Measurements from ENCODE around the gene CHAF1B. TPM values are rescaled to one million over a fixed set of nuclear protein-coding genes. Genes with fewer than 3 reads are reported as not detected.
A peak's percentile ranks its signal among the peaks of the same experiment; 100 is the strongest.

CHAF1B gene
- total and polyA plus RNA-seq, 3 donors from 2014 or later = 5.2 to 6.5 (median 6.2) TPM

- WGBS, 2 donors = 92 to 94% methylated on average over 4 of the region's 4 CpGs
- DNase-seq = no peak
- Histone ChIP-seq H3K4me3 (no peak overlapping the region), H3K9me3 (no peaks in the 10 kb centered on the region), H3K27ac (no peak overlapping the region), H3K27me3 (no peaks in the 10 kb centered on the region), H3K36me3 (ENCODE audit: low read depth, missing control alignments) (no peaks in the 10 kb centered on the region), H3K4me1 (peaks cover 14% of the 10 kb centered on the region)
- intact Hi-C loops (cut with DNase I; ENCODE audit: low total_unique reads) = no loop called here
- TF ChIP-seq CTCF (IDR thresholded peaks at IDR 0.05) (no peak), POLR2A (IDR thresholded peaks at IDR 0.05) (no peak)
These were observed 42.3 kb downstream of the CHAF1B start for GRCh38 chr21:36427502-36427901.

GRCh38 chr21:36428761-36429432 lies 43.7 kb downstream of the CHAF1B start:
- no peak for DNase-seq
- WGBS, 2 donors = 84 to 88% methylated on average over 12 of the region's 12 CpGs
- Histone ChIP-seq H3K27ac (no peak overlapping the region), H3K36me3 (ENCODE audit: low read depth, missing control alignments) (no peaks in the 10 kb centered on the region), H3K4me3 (no peak overlapping the region), H3K27me3 (no peaks in the 10 kb centered on the region), H3K4me1 (peaks cover 14% of the 10 kb centered on the region), H3K9me3 (no peaks in the 10 kb centered on the region)
- TF ChIP-seq POLR2A (IDR thresholded peaks at IDR 0.05) = no peak
- no peak for TF ChIP-seq CTCF (IDR thresholded peaks at IDR 0.05)
- intact Hi-C loops (cut with DNase I; ENCODE audit: low total_unique reads) = no loop called here

- DNase-seq = peak; percentile 76
- intact Hi-C loops (cut with DNase I; ENCODE audit: low total_unique reads) = no loop called here
- peak overlapping the region; percentile 4 to 55 for H3K27ac ChIP-seq
- no peaks in the 10 kb centered on the region for H3K27me3 ChIP-seq
- TF ChIP-seq CTCF (IDR thresholded peaks at IDR 0.05) (no peak), POLR2A (IDR thresholded peaks at IDR 0.05) (no peak)
- no peak overlapping the region for H3K4me3 ChIP-seq
- WGBS, 2 donors = 28 to 36% methylated on average over 18 to 22 of the region's 22 CpGs
- H3K4me1 ChIP-seq = peaks cover 14% of the 10 kb centered on the region
- H3K36me3 ChIP-seq (ENCODE audit: low read depth, missing control alignments) = no peaks in the 10 kb centered on the region
- no peaks in the 10 kb centered on the region for H3K9me3 ChIP-seq
These were observed 44.9 kb downstream of the CHAF1B start for GRCh38 chr21:36429947-36430546.

- Histone ChIP-seq H3K27me3 (no peaks in the 10 kb centered on the region), H3K9me3 (no peaks in the 10 kb centered on the region), H3K4me1 (peaks cover 14% of the 10 kb centered on the region), H3K27ac (peak overlapping the region in 1 of 2 donors; percentile 55), H3K36me3 (ENCODE audit: low read depth, missing control alignments) (no peaks in the 10 kb centered on the region), H3K4me3 (no peak overlapping the region)
- no peak for DNase-seq
- intact Hi-C loops (cut with DNase I; ENCODE audit: low total_unique reads) = no loop called here
- TF ChIP-seq CTCF (IDR thresholded peaks at IDR 0.05) (no peak), POLR2A (IDR thresholded peaks at IDR 0.05) (no peak)
- WGBS, 2 donors = 58 to 70% methylated on average over 4 of the region's 4 CpGs
These were observed 45.6 kb downstream of the CHAF1B start for GRCh38 chr21:36430841-36431240.

- intact Hi-C loops (cut with DNase I; ENCODE audit: low total_unique reads) = no loop called here
- H3K27me3 ChIP-seq = no peaks in the 10 kb centered on the region
- H3K4me1 ChIP-seq = peaks cover 14% of the 10 kb centered on the region
- no peak for DNase-seq
- WGBS, 2 donors = 82 to 88% methylated on average over 4 of the region's 4 CpGs
- H3K36me3 ChIP-seq (ENCODE audit: low read depth, missing control alignments) = no peaks in the 10 kb centered on the region
- TF ChIP-seq CTCF (IDR thresholded peaks at IDR 0.05) (no peak), POLR2A (IDR thresholded peaks at IDR 0.05) (no peak)
- no peak overlapping the region for H3K4me3 ChIP-seq
- H3K9me3 ChIP-seq = no peaks in the 10 kb centered on the region
- H3K27ac ChIP-seq = no peak overlapping the region
These were observed 46.1 kb downstream of the CHAF1B start for GRCh38 chr21:36431252-36431651.

All from testis (tissue), 3 donors.